AG09319 (cell line): ENCODE measurements around the gene MED31.

Source experiments
- DNase-seq: peaks from one replicate; pipeline ENCODE4 v3.0.0-alpha.2; 2010; ENCODE audit warnings: low read depth; ENCODE audit errors: extremely low read depth
- CTCF ChIP-seq: IDR thresholded peaks from 2 replicates; pipeline ENCODE4 v1.5.1; 2011; ENCODE audit warnings: low read depth, mild to moderate bottlenecking, inconsistent platforms, low read length, moderate library complexity

The MED31 gene

GRCh38 chr17:6683081-6683684 is 31.8 kb upstream of the MED31 start:
- no peak for TF ChIP-seq CTCF
- DNase-seq = no peak

GRCh38 chr17:6682339-6682738 is 30.9 kb upstream of the MED31 start:
- DNase-seq = no peak
- no peak for TF ChIP-seq CTCF

- no peak for DNase-seq
- no peak for TF ChIP-seq CTCF
Measured at GRCh38 chr17:6681671-6682070, 30.3 kb upstream of the MED31 start.

- no peak for DNase-seq
- no peak for TF ChIP-seq CTCF
Measured at GRCh38 chr17:6681176-6681575, 29.8 kb upstream of the MED31 start.

- no peak for TF ChIP-seq CTCF
- DNase-seq = no peak
Measured at GRCh38 chr17:6679241-6679640, 27.8 kb upstream of the MED31 start.

- DNase-seq = no peak
- no peak for TF ChIP-seq CTCF
Measured at GRCh38 chr17:6677946-6678345, 26.5 kb upstream of the MED31 start.

- DNase-seq = no peak
- no peak for TF ChIP-seq CTCF
Measured at GRCh38 chr17:6677158-6677831, 25.9 kb upstream of the MED31 start.
